ENCODE data around the gene TMEM14A.
"Not testable (repeated sequence)": the region's sequence is repeated elsewhere in the genome, so short reads cannot be mapped to it uniquely, and the experiment has no call there.

TMEM14A gene

GRCh38 chr6:52649536-52650160 is 21.3 kb upstream of the TMEM14A start:
- H3K27ac ChIP-seq = no peak overlapping the region
- no peak overlapping the region for H3K4me3 ChIP-seq (ENCODE audit: low read depth, low read length)
- no peak for TF ChIP-seq CTCF (IDR thresholded peaks at IDR 0.05; ENCODE audit: low read depth, low read length, missing control alignments)
- H3K27me3 ChIP-seq (replicated peaks) = no peaks in the 10 kb centered on the region
- no peaks in the 10 kb centered on the region for H3K36me3 ChIP-seq (replicated peaks)
- no peak for DNase-seq
- in situ Hi-C loops (cut with HindIII; ENCODE audit: low pct_ligation_motif_present, low sequenced_read_pairs) = loop anchor here (25.0 kb wide), 2 partner anchors 237 to 362 kb away; partner anchors contain the start of genes EFHC1 and MCM3

DNA sequence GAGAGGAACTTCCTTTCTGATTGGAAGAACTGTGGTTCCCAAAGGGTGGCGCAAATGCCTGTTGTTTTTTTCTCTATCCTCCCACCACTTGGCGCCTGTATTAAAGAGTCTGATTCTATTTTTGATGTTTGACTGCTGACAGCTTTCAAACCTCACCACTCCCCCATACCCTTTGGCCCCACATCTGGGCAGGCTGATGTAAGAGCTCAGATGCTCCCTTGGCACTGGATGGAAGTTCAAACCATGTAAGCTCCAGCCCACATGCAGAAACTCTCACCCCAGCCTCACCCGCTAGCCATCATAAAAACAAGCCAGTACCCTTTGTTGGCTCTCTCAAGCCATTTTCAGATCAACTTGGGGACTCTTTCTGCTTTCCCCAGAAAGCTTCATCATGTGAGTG is 20.0 kb upstream of the TMEM14A start:
- Histone ChIP-seq H3K36me3 (replicated peaks) (no peaks in the 10 kb centered on the region), H3K27ac (no peak overlapping the region), H3K4me3 (ENCODE audit: low read depth, low read length) (no peak overlapping the region), H3K27me3 (replicated peaks) (no peaks in the 10 kb centered on the region)
- TF ChIP-seq CTCF (IDR thresholded peaks at IDR 0.05; ENCODE audit: low read depth, low read length, missing control alignments) = no peak
- in situ Hi-C loops (cut with HindIII; ENCODE audit: low pct_ligation_motif_present, low sequenced_read_pairs) = loop anchor here (25.0 kb wide), 2 partner anchors 239 to 364 kb away; partner anchors contain the start of genes EFHC1 and MCM3
- no peak for DNase-seq

- no peak for TF ChIP-seq CTCF (IDR thresholded peaks at IDR 0.05; ENCODE audit: low read depth, low read length, missing control alignments)
- in situ Hi-C loops (cut with HindIII; ENCODE audit: low pct_ligation_motif_present, low sequenced_read_pairs) = loop anchor here (25.0 kb wide), 2 partner anchors 241 to 366 kb away; partner anchors contain the start of genes EFHC1 and MCM3
- H3K36me3 ChIP-seq (replicated peaks) = no peaks in the 10 kb centered on the region
- DNase-seq = no peak
- H3K4me3 ChIP-seq (ENCODE audit: low read depth, low read length) = no peak overlapping the region
- no peaks in the 10 kb centered on the region for H3K27me3 ChIP-seq (replicated peaks)
- H3K27ac ChIP-seq = no peak overlapping the region
Observed at GRCh38 chr6:52653151-52653550, 17.8 kb upstream of the TMEM14A start.

GRCh38 chr6:52654007-52654406 is 16.9 kb upstream of the TMEM14A start:
- no peak overlapping the region for H3K27ac ChIP-seq
- no peaks in the 10 kb centered on the region for H3K36me3 ChIP-seq (replicated peaks)
- TF ChIP-seq CTCF (IDR thresholded peaks at IDR 0.05; ENCODE audit: low read depth, low read length, missing control alignments) = no peak
- H3K27me3 ChIP-seq (replicated peaks) = no peaks in the 10 kb centered on the region
- no peak for DNase-seq
- in situ Hi-C loops (cut with HindIII; ENCODE audit: low pct_ligation_motif_present, low sequenced_read_pairs) = loop anchor here (25.0 kb wide), 2 partner anchors 242 to 367 kb away; partner anchors contain the start of genes EFHC1 and MCM3
- no peak overlapping the region for H3K4me3 ChIP-seq (ENCODE audit: low read depth, low read length)

GRCh38 chr6:52654592-52654991 is 16.3 kb upstream of the TMEM14A start:
- H3K27ac ChIP-seq = no peak overlapping the region
- TF ChIP-seq CTCF (IDR thresholded peaks at IDR 0.05; ENCODE audit: low read depth, low read length, missing control alignments) = no peak
- H3K36me3 ChIP-seq (replicated peaks) = no peaks in the 10 kb centered on the region
- in situ Hi-C loops (cut with HindIII; ENCODE audit: low pct_ligation_motif_present, low sequenced_read_pairs) = loop anchor here (25.0 kb wide), 2 partner anchors 242 to 367 kb away; partner anchors contain the start of genes EFHC1 and MCM3
- DNase-seq = no peak
- no peak overlapping the region for H3K4me3 ChIP-seq (ENCODE audit: low read depth, low read length)
- no peaks in the 10 kb centered on the region for H3K27me3 ChIP-seq (replicated peaks)

DNA sequence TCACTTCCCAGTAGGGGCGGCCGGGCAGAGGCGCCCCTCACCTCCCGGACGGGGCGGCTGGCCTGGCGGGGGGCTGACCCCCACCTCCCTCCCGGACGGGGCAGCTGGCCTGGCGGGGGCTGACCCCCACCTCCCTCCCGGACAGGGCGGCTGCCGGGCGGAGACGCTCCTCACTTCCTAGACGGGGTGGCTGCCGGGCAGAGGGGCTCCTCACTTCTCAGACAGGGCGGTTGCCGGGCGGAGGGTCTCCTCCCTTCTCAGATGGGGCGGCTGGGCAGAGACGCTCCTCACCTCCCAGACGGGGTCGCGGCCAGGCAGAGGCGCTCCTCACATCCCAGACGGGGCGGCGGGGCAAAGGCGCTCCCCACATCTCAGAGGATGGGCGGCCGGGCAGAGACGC is 15.0 kb upstream of the TMEM14A start:
- not testable (repeated sequence) for H3K27me3 ChIP-seq (replicated peaks); H3K36me3 ChIP-seq (replicated peaks); H3K27ac ChIP-seq; H3K4me3 ChIP-seq (ENCODE audit: low read depth, low read length); DNase-seq
- in situ Hi-C loops (cut with HindIII; ENCODE audit: low pct_ligation_motif_present, low sequenced_read_pairs) = loop anchor here (25.0 kb wide), 2 partner anchors 244 to 369 kb away; partner anchors contain the start of genes EFHC1 and MCM3
